HL-60 (cell line): ENCODE measurements around the gene CFAP299.

Source experiments
- GABPA ChIP-seq: IDR thresholded peaks from 2 replicates; pipeline ENCODE4 v1.6.1; 2012; ENCODE audit warnings: low read depth
- POLR2AphosphoS5 ChIP-seq: IDR thresholded peaks from 2 replicates; pipeline ENCODE4 v1.6.1; 2012; ENCODE audit warnings: low read depth
- SPI1 ChIP-seq: IDR thresholded peaks from 2 replicates; pipeline ENCODE4 v1.6.1; 2012; ENCODE audit warnings: low read depth, mild to moderate bottlenecking, borderline replicate concordance
- TF ChIP-seq, protein P1 (sequence below): IDR thresholded peaks from one replicate; pipeline ENCODE4 v1.5.1; 2011; ENCODE audit warnings: low read length, control low read depth, inconsistent platforms; ENCODE audit not compliant: insufficient read depth

- TF ChIP-seq, protein P1, sequence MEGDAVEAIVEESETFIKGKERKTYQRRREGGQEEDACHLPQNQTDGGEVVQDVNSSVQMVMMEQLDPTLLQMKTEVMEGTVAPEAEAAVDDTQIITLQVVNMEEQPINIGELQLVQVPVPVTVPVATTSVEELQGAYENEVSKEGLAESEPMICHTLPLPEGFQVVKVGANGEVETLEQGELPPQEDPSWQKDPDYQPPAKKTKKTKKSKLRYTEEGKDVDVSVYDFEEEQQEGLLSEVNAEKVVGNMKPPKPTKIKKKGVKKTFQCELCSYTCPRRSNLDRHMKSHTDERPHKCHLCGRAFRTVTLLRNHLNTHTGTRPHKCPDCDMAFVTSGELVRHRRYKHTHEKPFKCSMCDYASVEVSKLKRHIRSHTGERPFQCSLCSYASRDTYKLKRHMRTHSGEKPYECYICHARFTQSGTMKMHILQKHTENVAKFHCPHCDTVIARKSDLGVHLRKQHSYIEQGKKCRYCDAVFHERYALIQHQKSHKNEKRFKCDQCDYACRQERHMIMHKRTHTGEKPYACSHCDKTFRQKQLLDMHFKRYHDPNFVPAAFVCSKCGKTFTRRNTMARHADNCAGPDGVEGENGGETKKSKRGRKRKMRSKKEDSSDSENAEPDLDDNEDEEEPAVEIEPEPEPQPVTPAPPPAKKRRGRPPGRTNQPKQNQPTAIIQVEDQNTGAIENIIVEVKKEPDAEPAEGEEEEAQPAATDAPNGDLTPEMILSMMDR, result no peak
- TF ChIP-seq SPI1 (no peak), POLR2AphosphoS5 (no peak), GABPA (no peak)
These were observed 510.7 kb downstream of the CFAP299 start for GRCh38 chr4:80846210-80846609.
